ENCODE measurements around the gene PARD3B. TPM values are rescaled to one million over a fixed set of nuclear protein-coding genes. Genes with fewer than 3 reads are reported as not detected.

PARD3B gene
- total RNA-seq, 1 experiment from 2014 or later, result 6.4 TPM

DNA sequence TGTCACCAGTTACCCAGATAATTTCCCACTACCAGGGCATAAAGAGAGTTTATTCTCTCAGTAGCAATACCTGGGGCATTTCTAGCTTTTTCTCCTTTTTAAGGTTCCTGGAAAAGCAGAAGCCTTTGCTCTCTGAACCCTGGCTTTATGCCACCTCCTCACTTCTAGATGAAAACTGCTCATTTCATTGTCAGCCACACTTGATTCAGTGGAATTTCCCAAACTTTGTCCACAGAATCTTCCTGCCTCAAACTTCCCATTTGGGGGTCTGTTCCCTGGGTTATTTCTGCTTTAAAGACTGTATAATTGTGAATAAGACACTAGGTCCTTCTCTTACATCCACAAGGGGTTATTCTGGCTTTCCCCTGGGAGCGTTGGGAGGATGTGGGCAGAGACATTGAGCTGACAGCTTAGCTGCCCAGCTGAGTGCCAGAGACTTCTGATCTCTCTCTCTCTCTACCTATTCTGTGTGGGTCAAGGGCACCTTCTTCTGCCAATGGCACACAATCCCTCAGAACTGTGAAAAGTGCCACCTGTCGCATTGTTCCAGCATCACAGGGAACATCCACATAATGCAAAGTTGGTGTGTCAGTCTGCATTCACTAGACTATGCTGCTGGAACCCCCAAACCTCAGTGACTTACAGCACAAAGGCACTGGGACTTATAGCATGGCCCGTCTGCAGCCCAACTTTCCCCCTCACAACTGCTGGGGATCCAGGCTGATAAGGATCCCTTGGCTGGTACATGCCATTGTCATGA, 1117.1 kb downstream of the PARD3B start:
- Histone ChIP-seq H2BK5ac (ENCODE audit: insufficient read length, low read length) (no peak overlapping the region), H3K9ac (ENCODE audit: extremely low read depth, insufficient read length, low read length) (no peak overlapping the region), H3K23me2 (ENCODE audit: insufficient read length, low read depth, low read length, poor library complexity, severe bottlenecking) (no peaks in the 10 kb centered on the region), H3K4me1 (ENCODE audit: insufficient read depth, low read length) (no peaks in the 10 kb centered on the region), H3T11ph (ENCODE audit: low read length) (no peak overlapping the region), H2AFZ (ENCODE audit: low read length) (no peak overlapping the region), H3K23ac (ENCODE audit: insufficient read length, low read depth, low read length) (no peak overlapping the region), H3K14ac (ENCODE audit: insufficient read depth, low read length) (no peak overlapping the region), H2BK20ac (ENCODE audit: low read depth, low read length, poor library complexity, severe bottlenecking) (no peak overlapping the region), H2BK12ac (ENCODE audit: insufficient read length, low read depth, low read length) (no peak overlapping the region), H3K79me1 (ENCODE audit: insufficient read depth, low read depth, low read length, poor library complexity, severe bottlenecking) (no peaks in the 10 kb centered on the region), H4K20me1 (ENCODE audit: control insufficient read depth, insufficient read depth, insufficient read length) (no peaks in the 10 kb centered on the region), H3K9me3 (ENCODE audit: control insufficient read depth, low read depth, low read length) (no peaks in the 10 kb centered on the region), H2AK5ac (ENCODE audit: insufficient read length, low read length) (no peak overlapping the region), H4K8ac (replicated peaks; ENCODE audit: insufficient read length, low read depth, low read length) (no peak overlapping the region), H3K18ac (ENCODE audit: insufficient read length, low read depth, low read length) (no peak overlapping the region), H2BK120ac (ENCODE audit: low read depth, low read length, poor library complexity, severe bottlenecking) (no peak overlapping the region), H3K27me3 (ENCODE audit: insufficient read depth, low read length) (no peaks in the 10 kb centered on the region), H3K27ac (ENCODE audit: insufficient read length, low read depth, low read length) (no peak overlapping the region), H3K56ac (ENCODE audit: insufficient read length, low read depth, low read length) (no peak overlapping the region), H3K4ac (ENCODE audit: low read depth, low read length) (no peak overlapping the region), H3K79me2 (ENCODE audit: insufficient read depth, low read length) (no peaks in the 10 kb centered on the region), H4K5ac (ENCODE audit: insufficient read length, low read depth, low read length) (no peak overlapping the region), H4K91ac (ENCODE audit: insufficient read length, low read depth, low read length) (no peak overlapping the region), H2BK15ac (ENCODE audit: low read depth, low read length) (no peak overlapping the region), H3K4me2 (ENCODE audit: insufficient read depth, insufficient read length, low read length) (no peak overlapping the region)
- TF ChIP-seq, protein P1, sequence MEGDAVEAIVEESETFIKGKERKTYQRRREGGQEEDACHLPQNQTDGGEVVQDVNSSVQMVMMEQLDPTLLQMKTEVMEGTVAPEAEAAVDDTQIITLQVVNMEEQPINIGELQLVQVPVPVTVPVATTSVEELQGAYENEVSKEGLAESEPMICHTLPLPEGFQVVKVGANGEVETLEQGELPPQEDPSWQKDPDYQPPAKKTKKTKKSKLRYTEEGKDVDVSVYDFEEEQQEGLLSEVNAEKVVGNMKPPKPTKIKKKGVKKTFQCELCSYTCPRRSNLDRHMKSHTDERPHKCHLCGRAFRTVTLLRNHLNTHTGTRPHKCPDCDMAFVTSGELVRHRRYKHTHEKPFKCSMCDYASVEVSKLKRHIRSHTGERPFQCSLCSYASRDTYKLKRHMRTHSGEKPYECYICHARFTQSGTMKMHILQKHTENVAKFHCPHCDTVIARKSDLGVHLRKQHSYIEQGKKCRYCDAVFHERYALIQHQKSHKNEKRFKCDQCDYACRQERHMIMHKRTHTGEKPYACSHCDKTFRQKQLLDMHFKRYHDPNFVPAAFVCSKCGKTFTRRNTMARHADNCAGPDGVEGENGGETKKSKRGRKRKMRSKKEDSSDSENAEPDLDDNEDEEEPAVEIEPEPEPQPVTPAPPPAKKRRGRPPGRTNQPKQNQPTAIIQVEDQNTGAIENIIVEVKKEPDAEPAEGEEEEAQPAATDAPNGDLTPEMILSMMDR (conservative IDR thresholded peaks at IDR 0.05), result no peak
- DNase-seq, result no peak
- WGBS (ENCODE audit: extremely low coverage, insufficient read length, low lambda C conversion rate), result no CpG with 5 or more reads among the region's 3 CpGs
- H3K27me3 Mint-ChIP-seq (ENCODE audit: low read depth), result no peaks in the 10 kb centered on the region; the same call in 1 of the 2 replicates
- H3K27ac Mint-ChIP-seq, result no peak overlapping the region
- H3K4me1 Mint-ChIP-seq, result peaks cover 0 to 7% of the 10 kb centered on the region in 2 experiments; a peak in 2 of 4 replicates
- peaks cover 0 to under 1% (median 0%) of the 10 kb centered on the region in 3 experiments; a peak in 3 of 7 replicates for H3K36me3 Mint-ChIP-seq (ENCODE audit: insufficient read depth in 1 of 3, low read depth in 3 of 3)
- H3K9me3 Mint-ChIP-seq, result peaks cover 0 to 1% of the 10 kb centered on the region in 2 experiments; a peak in 1 of 5 replicates
- no peak overlapping the region for H3K4me3 Mint-ChIP-seq

Measured in H9 (cell line).